NCI-H446 (cell line): ENCODE data around the gene EBP.
"Not testable (repeated sequence)": the region's sequence is repeated elsewhere in the genome, so short reads cannot be mapped to it uniquely, and the experiment has no call there.

ENCODE experiments used
- DNase-seq, 2 experiments: peaks; one replicate each; lab custom pipeline; 2025; lab: John Stamatoyannopoulos, UW

EBP gene

DNA sequence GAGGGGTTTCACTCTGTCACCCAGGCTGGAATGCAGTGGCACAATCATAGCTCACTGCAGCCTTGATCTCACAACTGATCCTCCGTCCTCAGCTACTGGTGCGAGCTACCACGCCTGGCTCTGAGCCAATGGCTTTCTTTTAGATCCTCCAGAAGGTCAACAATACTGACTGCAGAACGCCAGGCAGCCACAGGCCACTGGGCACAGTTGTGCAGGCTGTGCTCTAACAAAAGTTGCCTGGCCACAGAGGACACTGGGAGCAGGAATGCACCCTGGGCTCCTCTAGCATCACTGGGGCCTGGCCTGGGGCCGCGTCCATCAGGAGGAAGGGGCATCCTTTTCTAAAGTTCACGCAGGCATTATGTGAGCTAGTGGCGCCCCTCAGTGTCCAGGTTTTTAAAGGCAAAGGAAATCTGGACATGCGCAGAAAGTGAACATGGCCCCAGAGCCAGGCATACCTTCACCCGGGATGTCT is 27.7 kb upstream of the EBP start:
- DNase-seq = peak in 1 of 2 experiments; percentile 6

DNA sequence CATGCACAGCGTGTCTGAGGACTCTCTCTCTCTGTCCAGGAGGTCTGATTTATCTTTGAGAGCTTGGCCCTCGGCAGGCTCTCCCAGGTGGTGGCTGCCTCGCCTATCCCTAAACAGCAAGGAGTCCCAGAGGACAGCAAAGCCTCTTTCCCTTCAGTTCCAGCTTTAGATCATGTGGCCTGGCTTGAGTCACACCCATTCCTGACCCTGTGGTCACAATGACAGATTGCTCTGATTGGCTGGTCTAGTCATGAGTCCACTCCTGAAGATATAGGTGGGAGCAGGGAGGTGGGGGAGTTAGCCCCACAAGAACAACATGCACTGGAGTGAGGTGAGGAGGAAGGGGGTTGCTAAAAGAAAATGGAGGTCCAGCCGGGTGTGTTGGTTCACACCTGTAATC is 24.9 kb upstream of the EBP start:
- DNase-seq = no peak

DNA sequence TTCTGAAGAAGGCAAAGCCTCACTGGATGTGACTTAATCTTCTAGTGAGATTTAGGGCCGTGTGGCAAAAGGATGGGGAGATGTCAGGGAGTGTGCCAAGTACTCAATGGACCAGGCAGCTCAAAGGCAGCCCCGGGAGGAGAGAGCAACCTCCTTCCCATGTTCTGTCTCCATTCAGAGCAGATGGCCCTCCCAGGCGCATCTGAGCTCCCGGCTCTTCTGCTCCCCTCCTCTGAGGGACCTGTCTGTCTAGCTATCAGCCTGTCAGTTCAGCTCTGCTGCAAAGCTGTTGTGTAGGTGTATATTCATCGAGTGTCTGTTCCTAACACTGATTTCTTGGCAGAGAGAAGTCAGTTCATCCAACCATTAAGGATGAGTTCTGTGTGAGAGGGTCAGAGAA is 23.7 kb upstream of the EBP start:
- DNase-seq = peak in 1 of 2 experiments; percentile 3

DNA sequence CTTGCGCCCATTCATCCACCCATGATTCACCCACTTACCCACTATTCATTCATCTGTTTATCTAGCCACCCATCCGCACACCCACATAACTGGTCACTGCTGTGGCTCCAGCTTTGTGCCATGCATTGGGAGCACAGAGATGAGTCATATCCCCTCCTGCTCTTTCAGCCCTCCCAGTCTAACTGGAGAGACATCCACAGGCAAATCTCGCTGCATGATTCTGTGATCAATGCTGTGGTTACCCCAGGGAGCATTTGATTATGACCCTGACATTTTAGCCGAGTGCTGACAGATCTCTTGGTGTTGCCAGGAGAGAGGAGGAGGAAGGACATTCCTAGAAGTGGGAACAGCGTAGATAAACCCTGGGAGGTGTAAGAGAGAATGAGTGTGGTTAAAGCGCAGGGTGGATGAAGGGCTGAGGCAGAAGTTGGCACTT is 23.2 kb upstream of the EBP start:
- no peak for DNase-seq

DNA sequence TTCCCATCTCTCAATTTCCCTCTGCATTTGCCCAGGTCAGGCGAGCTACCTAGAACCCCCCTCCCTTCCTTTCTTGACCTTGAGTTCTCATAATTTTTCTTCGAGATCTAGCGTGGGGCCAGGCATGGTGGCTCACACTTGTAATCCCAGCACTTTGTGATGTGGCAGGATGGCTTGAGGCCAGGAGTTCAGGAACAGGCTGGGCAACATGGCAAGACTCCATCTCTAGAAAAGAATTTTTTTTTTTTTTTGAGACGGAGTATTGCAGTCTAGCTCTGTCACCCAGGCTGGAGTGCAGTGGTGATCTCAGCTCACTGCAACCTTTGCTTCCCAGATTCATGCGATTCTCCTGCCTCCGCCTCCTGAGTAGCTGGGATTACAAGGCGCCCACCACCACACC is 17.3 kb upstream of the EBP start:
- DNase-seq = no peak

DNA sequence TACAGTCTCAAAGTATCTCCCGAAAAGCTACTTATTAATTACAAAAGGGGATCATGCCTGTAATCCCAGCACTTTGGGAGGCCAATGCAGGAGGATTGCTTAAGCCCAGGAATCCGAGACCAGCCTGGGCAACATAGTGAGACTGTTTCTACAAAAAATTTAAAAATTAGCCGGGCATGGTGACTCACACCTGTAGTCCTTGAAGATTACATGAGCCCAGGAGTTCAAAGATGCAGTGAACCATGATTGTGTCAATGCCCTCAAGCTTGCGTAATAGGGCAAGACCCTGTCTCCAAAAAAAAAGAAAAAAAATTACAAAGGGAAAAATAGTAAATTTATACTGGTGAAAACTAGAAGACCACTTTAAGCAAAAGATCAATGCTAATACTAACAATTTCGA is 16.1 kb upstream of the EBP start:
- no peak for DNase-seq

DNA sequence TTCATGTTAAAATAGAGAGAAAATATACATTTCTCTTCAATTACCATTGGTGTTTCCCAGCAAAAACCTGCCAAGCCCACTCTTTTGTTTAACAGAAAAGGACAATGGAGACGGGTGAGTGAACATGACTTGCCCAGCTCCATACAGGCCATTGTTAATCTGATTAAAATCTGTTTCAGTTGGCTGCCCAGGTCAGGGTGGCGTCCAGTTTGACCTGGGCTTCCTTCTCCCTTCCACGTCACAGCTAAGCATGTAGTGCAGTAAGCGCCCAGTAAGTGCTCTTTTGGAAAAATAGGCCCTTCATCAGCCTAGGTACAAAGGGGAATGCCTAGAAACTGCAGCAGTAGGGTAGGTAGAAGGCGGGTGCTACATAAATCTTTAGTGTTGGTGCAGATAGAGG is 14.4 kb upstream of the EBP start:
- DNase-seq = no peak

DNA sequence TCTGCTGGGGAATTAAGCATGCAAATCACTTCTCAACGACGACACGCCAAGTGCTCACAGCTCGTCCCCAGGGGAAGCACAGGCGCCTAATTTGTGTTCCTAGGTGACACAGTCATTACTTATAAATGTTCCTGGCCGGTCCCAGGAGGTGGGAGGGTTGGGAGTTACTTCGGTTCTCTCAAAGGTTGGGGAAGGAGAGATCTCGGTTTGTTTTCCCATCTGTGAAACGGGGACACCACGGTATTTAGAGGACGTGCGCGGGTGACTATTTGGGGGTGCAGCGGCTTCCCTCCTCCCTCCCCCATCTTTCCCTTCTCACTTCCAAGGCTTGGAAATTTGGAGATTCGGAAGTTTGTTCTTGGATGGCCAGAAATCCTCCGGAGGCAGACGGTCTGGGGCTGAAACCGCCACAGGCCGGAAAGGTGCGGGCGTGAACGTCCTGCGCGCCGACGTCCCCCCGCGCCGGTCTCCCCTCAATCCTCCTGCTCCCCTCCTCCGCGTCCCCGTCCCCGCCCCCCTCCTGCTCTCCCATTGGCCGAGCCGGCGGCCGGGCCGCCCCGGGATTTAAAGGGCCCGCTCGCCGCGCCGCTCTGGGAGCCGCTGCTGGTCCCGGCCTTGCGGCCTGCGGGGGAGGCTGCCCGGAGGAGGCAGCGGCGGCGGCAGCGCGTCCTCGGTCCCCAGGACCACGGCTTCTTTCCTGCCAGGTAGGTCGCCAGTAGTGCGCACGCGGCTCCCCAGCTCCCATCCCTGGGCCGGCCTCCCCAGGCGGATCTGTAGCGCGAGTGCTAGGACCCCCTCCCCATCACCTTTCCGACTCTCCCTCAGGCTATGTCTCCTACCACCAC is 13.0 kb upstream of the EBP start, which contains the start of gene PORCN:
TSS of gene PORCN (plus strand) at position 593 of the 845 bp plus-strand sequence. CDS start 829 bp downstream, outside the sequence.
- peak in 1 of 2 experiments; percentile 60 for DNase-seq

DNA sequence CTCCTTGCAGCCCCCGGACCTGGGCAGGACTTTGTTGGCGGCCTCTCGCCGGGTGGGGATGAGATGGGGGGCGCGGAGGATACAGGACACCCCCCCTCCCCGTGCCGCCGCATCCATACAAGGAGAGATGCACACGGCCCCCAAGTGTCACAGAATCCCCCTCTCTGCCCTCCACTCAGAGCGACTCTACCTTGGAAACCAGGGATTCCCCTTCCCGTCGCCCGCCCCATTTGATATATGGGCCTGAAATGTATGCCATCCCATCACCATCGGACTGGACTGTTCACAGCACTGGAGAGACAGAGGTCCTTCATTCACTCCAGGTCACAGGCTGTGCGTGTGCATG is 12.4 kb upstream of the EBP start:
- DNase-seq = no peak

DNA sequence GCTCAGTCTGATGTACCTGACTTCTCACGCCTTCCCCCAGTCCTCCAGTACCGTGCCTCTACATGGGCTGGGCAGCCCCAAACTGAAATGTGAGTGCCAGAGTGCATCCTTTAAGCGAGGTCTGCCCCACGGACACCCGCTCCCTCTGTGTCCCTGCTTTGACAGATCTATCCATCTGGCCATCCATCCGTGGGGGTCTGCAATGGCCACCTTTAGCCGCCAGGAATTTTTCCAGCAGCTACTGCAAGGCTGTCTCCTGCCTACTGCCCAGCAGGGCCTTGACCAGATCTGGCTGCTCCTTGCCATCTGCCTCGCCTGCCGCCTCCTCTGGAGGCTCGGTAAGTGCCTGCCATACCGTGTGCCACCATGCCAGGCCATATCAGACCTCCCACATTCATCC is 12.0 kb upstream of the EBP start:
- no peak for DNase-seq

DNA sequence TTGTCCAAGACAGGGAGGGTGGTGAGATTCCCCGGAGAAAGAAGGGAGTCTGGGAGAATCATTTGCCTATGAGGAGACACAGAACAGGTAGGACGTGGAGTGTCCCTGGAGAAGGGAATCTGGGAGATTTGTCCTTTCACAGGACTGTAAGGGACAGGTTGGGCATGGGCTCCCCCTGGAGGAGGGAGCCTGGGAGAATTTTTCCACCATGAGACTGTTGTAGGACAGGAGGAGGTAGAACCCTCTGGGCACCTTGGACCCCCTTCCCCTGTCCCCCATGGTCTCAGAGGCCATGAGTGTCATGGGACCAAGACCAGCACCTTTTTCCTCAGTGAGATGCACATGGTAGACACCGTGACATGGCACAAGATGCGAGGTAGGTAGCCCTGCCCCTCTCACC is 10.0 kb upstream of the EBP start:
- DNase-seq = no peak

DNA sequence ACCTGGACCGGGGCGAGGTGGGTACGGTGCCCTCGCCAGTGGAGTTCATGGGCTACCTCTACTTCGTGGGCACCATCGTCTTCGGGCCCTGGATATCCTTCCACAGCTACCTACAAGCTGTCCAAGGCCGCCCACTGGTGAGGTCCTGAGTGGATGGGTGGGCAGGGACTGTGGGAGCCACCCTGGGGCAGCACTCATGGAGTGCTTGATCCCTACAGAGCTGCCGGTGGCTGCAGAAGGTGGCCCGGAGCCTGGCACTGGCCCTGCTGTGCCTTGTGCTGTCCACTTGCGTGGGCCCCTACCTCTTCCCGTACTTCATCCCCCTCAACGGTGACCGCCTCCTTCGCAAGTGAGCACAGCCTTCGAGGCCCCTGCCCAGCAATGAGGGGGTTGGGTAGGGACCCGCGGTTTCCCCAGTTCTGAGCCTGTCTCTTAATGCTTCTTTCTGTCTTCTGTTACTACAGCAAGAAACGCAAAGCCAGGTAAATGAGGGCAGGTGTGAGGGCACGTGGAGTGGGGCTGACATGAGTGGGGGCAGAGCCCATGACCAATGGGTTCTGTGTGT is 9.2 kb upstream of the EBP start:
- no peak for DNase-seq

DNA sequence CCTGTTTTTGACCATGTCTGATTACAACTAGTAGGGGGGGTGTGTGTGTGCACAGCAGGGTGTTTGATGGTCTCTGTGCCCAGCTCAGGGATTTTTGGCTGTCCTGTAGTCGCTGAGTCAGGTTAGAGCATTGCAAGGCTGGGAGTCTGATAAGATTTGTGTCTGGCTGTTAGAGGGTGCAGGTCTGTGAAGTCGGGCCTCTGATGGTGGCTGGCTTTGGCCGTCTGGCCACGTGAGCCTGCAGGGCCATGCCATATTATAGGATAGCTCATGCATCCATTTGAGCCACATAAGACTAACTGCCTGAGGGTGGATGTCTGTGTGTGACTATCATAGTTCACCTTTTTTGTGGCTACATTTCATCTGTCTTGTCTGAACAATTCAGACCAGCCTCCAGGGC is 7.9 kb upstream of the EBP start:
- DNase-seq = no peak

DNA sequence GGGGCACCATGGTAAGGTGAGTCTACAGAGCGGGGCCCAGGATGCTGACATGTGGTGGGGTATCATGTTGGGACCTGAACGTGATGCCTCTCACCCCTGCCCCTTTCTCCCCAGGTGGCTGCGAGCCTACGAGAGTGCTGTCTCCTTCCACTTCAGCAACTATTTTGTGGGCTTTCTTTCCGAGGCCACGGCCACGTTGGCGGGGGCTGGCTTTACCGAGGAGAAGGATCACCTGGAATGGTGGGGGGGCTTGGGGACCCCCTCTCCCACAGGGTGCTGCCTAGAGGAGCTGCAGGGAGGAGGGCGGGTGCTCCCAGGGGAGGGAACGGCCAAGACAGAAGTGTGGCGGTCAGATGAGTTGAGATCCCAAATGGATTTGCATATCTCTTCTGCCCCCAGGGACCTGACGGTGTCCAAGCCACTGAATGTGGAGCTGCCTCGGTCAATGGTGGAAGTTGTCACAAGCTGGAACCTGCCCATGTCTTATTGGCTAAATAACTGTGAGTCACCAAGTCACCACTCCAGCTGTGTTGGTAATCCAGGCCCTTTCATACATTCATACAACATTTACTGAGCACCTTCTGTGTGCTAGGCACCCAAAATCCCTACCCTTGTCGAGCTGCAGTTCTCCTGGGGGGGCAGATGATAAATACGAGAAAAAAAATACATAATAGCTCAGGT is 7.3 kb upstream of the EBP start:
- DNase-seq = no peak

DNA sequence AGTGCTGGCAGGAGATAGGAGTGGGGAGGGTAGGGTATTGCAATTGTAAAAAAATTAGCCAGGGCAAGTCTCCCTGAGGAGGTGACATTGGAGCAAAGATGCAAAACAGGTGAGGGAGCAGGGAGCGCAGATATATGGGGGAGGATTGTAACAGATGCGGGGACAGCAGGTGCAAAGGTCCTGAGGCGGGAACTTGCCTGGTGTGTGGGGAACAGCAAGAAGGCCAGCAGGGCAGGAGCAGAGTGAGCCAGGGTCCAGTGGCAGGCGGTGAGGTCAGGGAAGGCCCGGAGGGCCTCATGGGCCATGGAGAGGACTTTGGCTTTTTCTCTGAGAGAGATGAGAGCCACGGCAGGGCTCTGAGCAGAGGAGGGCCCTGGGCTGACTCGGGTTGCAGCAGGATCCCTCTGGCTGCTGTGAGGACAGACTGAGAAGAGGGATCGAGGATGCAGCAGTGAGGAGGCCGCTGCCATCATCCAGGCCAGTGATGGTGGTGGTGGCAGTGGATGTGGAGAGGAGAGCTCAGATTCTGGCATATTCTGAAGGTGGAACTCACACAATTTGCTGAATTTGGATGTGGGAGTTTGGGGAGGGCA is 6.6 kb upstream of the EBP start:
- DNase-seq = no peak

DNA sequence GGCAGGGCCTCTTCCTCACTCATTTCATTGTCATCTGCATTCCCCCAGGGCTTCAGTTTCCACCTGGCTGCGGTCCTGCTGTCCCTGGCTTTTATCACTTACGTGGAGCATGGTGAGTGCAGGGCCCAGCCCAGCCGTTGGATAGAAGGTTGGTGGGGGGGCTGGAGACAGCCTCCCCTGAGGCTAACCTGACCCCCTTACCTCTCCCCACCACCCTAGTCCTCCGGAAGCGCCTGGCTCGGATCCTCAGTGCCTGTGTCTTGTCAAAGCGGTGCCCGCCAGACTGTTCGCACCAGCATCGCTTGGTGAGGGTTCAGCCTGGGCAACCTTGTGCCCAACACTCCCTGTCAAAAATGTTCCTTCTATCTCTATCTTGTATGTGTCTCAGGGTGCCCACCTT is 5.8 kb upstream of the EBP start:
- no peak for DNase-seq

DNA sequence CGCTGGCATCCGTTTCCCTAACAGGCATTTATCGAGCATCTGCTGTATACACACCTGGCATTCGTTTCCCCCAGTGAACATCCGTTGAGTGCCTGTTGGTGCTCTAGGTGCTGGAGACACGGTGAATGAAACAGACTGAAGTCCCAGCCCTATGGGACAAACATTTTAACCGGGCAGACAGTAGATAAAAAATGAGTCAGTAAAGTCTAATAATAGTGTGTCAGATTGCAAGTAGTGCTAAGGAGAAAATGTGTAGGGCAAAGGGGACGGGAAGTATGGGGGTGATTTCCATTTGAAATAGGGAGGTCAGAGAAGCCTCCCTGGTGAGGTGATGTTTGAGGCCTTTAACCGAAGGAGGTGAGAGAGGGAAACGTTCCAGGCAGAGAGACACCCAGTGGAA is 5.3 kb upstream of the EBP start:
- DNase-seq = no peak

DNA sequence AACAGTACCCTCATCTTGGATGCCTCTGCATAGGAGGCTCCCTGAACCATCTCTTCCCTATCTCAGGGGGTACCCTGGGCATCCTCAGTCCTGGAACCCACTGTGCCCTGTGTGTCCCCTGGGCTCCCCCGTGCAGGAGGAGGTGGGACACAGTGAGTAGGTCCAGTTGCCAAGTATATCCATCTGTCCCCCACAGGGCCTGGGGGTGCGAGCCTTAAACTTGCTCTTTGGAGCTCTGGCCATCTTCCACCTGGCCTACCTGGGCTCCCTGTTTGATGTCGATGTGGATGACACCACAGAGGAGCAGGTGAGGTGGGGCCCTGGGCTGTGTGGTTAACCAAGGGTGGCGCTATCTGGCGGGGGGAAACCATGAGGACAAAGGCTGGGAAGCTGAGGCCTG is 4.6 kb upstream of the EBP start:
- DNase-seq = no peak

DNA sequence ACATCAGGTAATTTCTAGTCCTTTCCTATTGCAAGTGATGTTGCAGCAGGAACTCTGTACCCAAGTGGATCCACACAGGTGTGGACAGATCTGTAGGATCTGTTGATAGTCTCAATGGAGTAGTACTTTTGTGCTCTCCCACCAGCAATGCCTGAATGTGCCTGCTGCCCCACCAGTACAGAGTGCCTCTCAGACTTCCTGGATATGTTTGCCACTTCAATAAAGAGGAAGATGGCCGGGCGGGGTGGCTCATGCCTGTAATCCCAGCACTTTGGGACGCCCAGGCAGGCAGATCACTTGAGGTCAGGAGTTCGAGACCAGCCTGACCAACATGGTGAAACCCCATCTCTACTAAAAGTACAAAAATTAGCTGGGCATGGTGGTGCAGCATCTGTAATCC is 2.1 kb upstream of the EBP start:
- DNase-seq = not testable (repeated sequence)

DNA sequence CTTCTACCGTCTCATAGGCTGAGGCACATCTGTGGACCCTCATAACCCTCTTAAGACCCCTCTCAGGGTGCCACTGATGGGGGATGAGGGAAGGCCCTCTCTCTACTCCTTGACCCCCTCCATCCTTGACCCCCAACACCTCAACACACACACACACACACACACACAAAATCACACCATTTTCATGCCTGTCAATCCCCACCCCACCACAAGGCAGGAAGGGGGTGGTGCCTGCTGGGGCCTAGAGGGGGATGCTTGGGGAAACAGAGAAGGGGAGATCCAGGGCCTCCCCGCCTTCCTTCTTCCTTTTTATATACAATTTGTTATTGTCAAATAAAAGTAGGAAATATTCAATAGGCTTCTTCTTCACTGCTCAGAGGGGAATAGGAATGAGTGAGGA is 1.2 kb upstream of the EBP start:
- no peak for DNase-seq

DNA sequence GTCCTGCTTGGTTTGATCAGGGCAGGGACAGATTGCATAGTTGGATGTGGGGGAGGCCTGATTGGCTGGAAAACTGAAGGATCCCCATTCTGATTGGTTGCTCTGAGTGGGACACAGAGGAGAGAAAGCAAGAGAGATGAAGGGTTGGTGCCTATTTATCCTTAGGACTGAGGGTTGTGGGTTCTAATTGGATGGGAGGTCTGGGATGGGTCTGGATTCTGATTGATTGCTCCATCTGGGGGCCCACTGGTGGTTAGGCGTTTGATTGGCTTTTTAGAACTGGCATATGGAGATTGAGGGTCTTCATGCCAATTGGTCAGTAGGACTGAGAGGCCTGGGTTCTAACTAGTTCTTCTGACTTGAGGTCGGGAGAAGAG is 644 bp upstream of the EBP start:
- peak in 1 of 2 experiments; percentile 5 for DNase-seq

DNA sequence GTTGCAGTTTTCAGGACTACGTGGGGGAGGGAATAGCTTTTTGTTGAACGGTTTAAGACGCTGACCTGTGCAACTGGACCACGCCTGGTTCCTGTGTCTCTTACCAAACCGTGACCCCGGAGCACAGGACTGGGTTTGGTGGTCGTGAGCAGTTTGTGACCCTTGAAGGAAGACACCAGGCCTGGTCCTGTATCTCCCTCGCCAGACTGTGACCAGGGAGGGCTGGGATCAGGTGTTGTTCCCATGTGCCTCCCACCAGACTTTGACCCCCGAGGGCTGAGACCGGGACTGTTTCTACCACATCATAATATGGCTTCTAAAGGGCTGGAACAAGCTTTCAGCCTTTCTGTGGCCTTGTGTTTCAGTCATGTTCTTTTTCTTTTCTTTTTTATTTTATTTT is 683 bp downstream of the EBP start:
- no peak for DNase-seq

DNA sequence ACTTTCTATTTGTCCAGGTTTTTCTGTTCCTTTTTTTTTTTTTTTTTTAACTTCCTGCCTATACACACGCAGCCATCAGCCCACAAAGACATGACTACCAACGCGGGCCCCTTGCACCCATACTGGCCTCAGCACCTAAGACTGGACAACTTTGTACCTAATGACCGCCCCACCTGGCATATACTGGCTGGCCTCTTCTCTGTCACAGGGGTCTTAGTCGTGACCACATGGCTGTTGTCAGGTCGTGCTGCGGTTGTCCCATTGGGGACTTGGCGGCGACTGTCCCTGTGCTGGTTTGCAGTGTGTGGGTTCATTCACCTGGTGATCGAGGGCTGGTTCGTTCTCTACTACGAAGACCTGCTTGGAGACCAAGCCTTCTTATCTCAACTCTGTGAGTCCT is 2.1 kb downstream of the EBP start:
- no peak for DNase-seq
